Measurements from ENCODE around the gene RBM5.

The RBM5 gene

DNA sequence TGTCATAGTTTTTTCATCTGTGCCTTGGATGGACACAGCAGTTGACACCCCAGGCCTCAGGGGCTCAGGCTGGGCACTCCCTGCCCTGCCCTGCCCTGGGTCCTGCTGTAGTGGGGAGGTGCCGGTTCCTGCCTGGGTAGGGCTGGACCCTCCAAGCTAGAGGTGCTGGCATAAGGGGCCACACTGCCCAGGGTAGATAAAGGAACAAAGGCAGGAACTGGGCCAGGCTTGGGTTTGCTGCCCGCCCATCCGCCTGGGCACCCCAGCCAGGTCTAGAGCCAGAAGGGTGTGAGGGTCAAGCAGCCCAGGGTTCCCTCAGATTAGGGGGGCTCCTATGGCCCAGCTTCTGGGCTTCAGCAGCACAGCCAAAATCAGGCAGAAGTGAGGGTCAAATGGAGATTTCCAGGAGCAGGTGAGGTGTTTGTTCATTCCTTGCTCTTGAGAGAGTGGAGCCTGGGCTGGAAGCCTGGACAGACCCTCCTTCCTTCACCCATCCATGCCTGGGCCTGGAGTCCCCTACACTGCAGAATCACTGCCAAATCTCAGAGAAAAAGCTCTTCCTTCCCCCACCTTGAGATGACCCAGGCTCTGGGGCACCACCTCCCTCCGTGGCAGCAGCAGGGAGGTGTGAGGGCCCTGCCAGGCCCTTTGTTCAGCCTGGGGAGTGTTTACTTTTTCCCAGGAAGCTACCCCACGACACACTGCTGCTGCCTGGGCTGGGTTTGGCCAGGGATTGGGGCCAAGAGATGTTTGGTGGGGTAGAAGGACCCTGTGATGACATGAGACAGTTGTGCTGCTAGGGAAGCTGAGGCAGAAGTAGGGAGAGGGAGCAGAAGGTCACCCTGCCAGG is 73.5 kb downstream of the RBM5 start:
- no peaks in the 10 kb centered on the region for H3K9me3 ChIP-seq (ENCODE audit: low read length)
- H2AFZ ChIP-seq (ENCODE audit: low read length), result no peak overlapping the region
- H3K27ac ChIP-seq (ENCODE audit: low read depth, low read length, poor library complexity, severe bottlenecking), result no peak overlapping the region
- no peaks in the 10 kb centered on the region for H3F3A ChIP-seq (ENCODE audit: insufficient read depth, low read length)
- no peak overlapping the region for H3K4me2 ChIP-seq (ENCODE audit: low read length)
- H3K9me2 ChIP-seq (ENCODE audit: low read depth, low read length), result no peaks in the 10 kb centered on the region
- H3K79me2 ChIP-seq (ENCODE audit: insufficient read depth, low read length), result no peaks in the 10 kb centered on the region
- no peaks in the 10 kb centered on the region for H3K36me3 ChIP-seq (ENCODE audit: insufficient read depth, low read length)
- H3K4me3 ChIP-seq (ENCODE audit: low read depth, low read length, poor library complexity, severe bottlenecking), result no peak overlapping the region
- no peaks in the 10 kb centered on the region for H4K20me1 ChIP-seq (ENCODE audit: insufficient read depth, low read length)
- 0 out of 2 replicates have a peak, but pooled peaks cover 10% of the 10 kb centered on the region for H3K27me3 ChIP-seq (ENCODE audit: insufficient read depth, low read length)
- H3K9ac ChIP-seq (ENCODE audit: low read length), result no peak overlapping the region
- TF ChIP-seq EZH2 (IDR thresholded peaks at IDR 0.05; ENCODE audit: borderline replicate concordance, low read length), result no peak
- TF ChIP-seq, protein P1, sequence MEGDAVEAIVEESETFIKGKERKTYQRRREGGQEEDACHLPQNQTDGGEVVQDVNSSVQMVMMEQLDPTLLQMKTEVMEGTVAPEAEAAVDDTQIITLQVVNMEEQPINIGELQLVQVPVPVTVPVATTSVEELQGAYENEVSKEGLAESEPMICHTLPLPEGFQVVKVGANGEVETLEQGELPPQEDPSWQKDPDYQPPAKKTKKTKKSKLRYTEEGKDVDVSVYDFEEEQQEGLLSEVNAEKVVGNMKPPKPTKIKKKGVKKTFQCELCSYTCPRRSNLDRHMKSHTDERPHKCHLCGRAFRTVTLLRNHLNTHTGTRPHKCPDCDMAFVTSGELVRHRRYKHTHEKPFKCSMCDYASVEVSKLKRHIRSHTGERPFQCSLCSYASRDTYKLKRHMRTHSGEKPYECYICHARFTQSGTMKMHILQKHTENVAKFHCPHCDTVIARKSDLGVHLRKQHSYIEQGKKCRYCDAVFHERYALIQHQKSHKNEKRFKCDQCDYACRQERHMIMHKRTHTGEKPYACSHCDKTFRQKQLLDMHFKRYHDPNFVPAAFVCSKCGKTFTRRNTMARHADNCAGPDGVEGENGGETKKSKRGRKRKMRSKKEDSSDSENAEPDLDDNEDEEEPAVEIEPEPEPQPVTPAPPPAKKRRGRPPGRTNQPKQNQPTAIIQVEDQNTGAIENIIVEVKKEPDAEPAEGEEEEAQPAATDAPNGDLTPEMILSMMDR (IDR thresholded peaks at IDR 0.05; ENCODE audit: low read length), result no peak
- H3K4me1 ChIP-seq (ENCODE audit: insufficient read depth, low read length, severe bottlenecking), result no peaks in the 10 kb centered on the region

DNA sequence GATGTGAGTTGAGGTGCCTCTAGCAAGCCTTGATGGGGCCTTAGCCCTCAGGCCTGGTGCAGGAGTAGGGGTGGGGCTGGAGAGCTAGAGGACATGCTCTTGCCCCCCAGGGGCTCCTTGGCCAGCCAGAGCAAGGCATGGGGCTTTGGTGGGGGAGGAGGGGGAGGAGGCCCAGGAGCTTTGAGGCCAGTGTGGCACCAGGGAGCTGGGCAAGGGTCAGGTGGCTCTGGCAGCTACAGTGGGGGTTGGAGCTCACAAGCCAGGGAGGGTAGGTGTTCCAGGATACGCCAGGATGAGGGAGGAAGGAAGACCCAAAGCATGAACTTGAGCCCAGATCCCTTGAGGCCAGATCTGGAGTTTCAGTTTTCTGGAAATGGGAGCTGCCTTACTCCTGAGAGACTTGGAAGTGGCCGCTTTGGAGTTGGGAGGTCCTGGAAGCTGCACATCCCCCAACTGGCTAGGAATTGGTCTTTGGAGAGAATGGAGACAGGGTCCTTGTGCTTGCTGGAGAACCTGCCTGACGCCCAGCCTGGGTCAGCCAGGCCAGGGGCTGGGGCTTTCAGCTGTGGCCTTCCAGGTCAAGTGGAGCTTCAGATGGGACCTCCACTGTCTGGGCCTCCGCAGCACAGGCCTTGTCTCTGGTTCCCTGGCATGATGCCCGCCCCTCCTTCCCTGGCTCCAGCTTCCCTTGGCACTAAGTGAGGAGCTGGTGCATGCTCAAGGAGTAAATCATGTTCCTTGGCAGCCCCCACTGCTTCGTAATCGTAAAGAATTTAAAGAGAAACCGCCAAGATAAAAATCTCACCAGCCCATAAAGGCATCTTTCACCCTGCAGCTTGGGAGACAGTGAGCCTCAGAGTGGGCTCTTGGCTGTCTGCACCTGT is 75.1 kb downstream of the RBM5 start:
- no peaks in the 10 kb centered on the region for H3K9me3 ChIP-seq (ENCODE audit: low read length)
- 0 out of 2 replicates have a peak, but pooled peaks cover 5% of the 10 kb centered on the region for H3K27me3 ChIP-seq (ENCODE audit: insufficient read depth, low read length)
- H2AFZ ChIP-seq (ENCODE audit: low read length), result no peak overlapping the region
- H3K9ac ChIP-seq (ENCODE audit: low read length), result no peak overlapping the region
- no peak overlapping the region for H3K27ac ChIP-seq (ENCODE audit: low read depth, low read length, poor library complexity, severe bottlenecking)
- H3K4me1 ChIP-seq (ENCODE audit: insufficient read depth, low read length, severe bottlenecking), result no peaks in the 10 kb centered on the region
- H3K9me2 ChIP-seq (ENCODE audit: low read depth, low read length), result no peaks in the 10 kb centered on the region
- H3K4me2 ChIP-seq (ENCODE audit: low read length), result no peak overlapping the region
- no peaks in the 10 kb centered on the region for H4K20me1 ChIP-seq (ENCODE audit: insufficient read depth, low read length)
- no peaks in the 10 kb centered on the region for H3K36me3 ChIP-seq (ENCODE audit: insufficient read depth, low read length)
- no peaks in the 10 kb centered on the region for H3F3A ChIP-seq (ENCODE audit: insufficient read depth, low read length)
- no peak for TF ChIP-seq EZH2 (IDR thresholded peaks at IDR 0.05; ENCODE audit: borderline replicate concordance, low read length)
- TF ChIP-seq, protein P1 (IDR thresholded peaks at IDR 0.05; ENCODE audit: low read length), result no peak
- H3K4me3 ChIP-seq (ENCODE audit: low read depth, low read length, poor library complexity, severe bottlenecking), result no peak overlapping the region
- H3K79me2 ChIP-seq (ENCODE audit: insufficient read depth, low read length), result no peaks in the 10 kb centered on the region

- H3K79me2 ChIP-seq (ENCODE audit: insufficient read depth, low read length), result no peaks in the 10 kb centered on the region
- no peaks in the 10 kb centered on the region for H4K20me1 ChIP-seq (ENCODE audit: insufficient read depth, low read length)
- no peaks in the 10 kb centered on the region for H3K9me2 ChIP-seq (ENCODE audit: low read depth, low read length)
- H2AFZ ChIP-seq (ENCODE audit: low read length), result no peak overlapping the region
- no peak for TF ChIP-seq EZH2 (IDR thresholded peaks at IDR 0.05; ENCODE audit: borderline replicate concordance, low read length)
- TF ChIP-seq, protein P1 (IDR thresholded peaks at IDR 0.05; ENCODE audit: low read length), result no peak
- H3K27me3 ChIP-seq (ENCODE audit: insufficient read depth, low read length), result 0 out of 2 replicates have a peak, but pooled peaks cover 5% of the 10 kb centered on the region
- H3K27ac ChIP-seq (ENCODE audit: low read depth, low read length, poor library complexity, severe bottlenecking), result no peak overlapping the region
- H3K4me2 ChIP-seq (ENCODE audit: low read length), result no peak overlapping the region
- H3K4me3 ChIP-seq (ENCODE audit: low read depth, low read length, poor library complexity, severe bottlenecking), result no peak overlapping the region
- no peak overlapping the region for H3K9ac ChIP-seq (ENCODE audit: low read length)
- H3K4me1 ChIP-seq (ENCODE audit: insufficient read depth, low read length, severe bottlenecking), result no peaks in the 10 kb centered on the region
- H3F3A ChIP-seq (ENCODE audit: insufficient read depth, low read length), result no peaks in the 10 kb centered on the region
- H3K36me3 ChIP-seq (ENCODE audit: insufficient read depth, low read length), result no peaks in the 10 kb centered on the region
- no peaks in the 10 kb centered on the region for H3K9me3 ChIP-seq (ENCODE audit: low read length)
These were observed 75.8 kb downstream of the RBM5 start for GRCh38 chr3:50164481-50164880.

All from OCI-LY1 (cell line).